Retinal pigment epithelial cell (primary cell): ENCODE results near the gene SGMS1.
"Not testable (repeated sequence)": the region's sequence is repeated elsewhere in the genome, so short reads cannot be mapped to it uniquely, and the experiment has no call there.

Experiments
- DNase-seq: peaks from one replicate; pipeline ENCODE4 v3.0.0-alpha.2; 2010; ENCODE audit warnings: low read depth
- H3K4me3 ChIP-seq: 2 replicates; pipeline ENCODE4 v1.5.1; 2011; ENCODE audit warnings: mild to moderate bottlenecking, low read length, control low read depth, moderate library complexity
- TF ChIP-seq, protein P1 (sequence below): conservative IDR thresholded peaks from 2 replicates; pipeline ENCODE4 v1.5.1; 2011; ENCODE audit warnings: low read depth, low read length, control low read depth, inconsistent platforms

Gene SGMS1

DNA sequence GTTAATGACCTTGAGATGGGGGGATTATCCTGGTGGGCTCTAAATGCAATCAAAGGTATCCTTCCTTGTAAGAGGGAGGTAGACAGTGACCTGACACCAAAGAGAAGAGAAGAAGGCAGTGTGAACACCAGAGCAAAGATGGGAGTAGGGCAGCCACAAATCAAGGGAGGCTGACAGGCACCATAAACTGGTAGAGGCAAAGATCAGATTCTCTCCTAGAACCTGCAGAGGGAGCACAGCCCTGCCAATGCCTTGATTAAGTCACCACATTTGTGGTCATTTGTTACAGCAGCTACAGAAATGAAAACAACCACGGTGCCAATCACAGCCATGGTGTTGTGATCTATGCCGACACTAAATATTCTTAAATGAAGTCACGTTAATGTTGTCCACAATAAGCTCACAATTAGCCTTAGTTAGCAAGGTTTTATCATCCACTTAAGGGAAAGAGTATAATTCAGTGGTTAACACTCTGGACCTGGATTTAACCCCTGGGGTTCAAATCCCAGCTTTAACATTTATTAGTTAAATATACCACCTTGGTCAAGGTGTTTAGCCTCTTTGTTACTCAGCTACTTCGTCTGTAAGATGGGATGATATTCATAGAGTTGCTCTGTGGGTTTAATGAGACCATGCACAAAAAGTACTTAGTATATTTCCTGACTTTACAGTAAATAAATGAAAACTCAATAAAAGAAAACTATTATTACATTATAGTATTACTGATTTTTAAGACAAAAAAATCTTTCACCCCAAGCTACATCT lies 70.8 kb downstream of the SGMS1 start:
- no peak overlapping the region for H3K4me3 ChIP-seq
- DNase-seq: peak; percentile 66

DNA sequence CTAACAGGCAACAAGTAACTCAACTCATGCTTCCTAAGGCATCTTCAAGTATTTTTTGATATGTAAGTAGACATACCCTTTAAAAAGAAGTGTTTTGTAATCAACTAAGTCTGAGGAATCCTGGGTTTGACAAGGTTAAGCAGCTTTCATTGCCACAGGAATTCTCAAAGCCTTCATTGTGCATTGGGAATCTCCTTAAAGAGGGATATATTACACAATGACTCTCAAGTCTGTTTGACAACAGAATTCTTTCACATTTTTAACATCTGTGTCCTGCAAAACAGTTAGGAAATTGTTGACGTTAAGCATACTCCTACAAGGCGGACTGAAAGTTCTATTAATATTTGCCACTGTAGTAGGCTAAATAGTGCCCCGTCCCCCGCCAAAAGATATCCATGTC lies 71.4 kb downstream of the SGMS1 start:
- H3K4me3 ChIP-seq: no peak overlapping the region
- TF ChIP-seq, protein P1, sequence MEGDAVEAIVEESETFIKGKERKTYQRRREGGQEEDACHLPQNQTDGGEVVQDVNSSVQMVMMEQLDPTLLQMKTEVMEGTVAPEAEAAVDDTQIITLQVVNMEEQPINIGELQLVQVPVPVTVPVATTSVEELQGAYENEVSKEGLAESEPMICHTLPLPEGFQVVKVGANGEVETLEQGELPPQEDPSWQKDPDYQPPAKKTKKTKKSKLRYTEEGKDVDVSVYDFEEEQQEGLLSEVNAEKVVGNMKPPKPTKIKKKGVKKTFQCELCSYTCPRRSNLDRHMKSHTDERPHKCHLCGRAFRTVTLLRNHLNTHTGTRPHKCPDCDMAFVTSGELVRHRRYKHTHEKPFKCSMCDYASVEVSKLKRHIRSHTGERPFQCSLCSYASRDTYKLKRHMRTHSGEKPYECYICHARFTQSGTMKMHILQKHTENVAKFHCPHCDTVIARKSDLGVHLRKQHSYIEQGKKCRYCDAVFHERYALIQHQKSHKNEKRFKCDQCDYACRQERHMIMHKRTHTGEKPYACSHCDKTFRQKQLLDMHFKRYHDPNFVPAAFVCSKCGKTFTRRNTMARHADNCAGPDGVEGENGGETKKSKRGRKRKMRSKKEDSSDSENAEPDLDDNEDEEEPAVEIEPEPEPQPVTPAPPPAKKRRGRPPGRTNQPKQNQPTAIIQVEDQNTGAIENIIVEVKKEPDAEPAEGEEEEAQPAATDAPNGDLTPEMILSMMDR: no peak
- peak; percentile 96 for DNase-seq

More for the DNA sequence above, 70.8 kb downstream of the SGMS1 start:
- TF ChIP-seq, protein P1: peak; percentile 74

GRCh38 chr10:50551894-50552293 lies 71.9 kb downstream of the SGMS1 start:
- TF ChIP-seq, protein P1: no peak
- DNase-seq: no peak
- H3K4me3 ChIP-seq: no peak overlapping the region

DNA sequence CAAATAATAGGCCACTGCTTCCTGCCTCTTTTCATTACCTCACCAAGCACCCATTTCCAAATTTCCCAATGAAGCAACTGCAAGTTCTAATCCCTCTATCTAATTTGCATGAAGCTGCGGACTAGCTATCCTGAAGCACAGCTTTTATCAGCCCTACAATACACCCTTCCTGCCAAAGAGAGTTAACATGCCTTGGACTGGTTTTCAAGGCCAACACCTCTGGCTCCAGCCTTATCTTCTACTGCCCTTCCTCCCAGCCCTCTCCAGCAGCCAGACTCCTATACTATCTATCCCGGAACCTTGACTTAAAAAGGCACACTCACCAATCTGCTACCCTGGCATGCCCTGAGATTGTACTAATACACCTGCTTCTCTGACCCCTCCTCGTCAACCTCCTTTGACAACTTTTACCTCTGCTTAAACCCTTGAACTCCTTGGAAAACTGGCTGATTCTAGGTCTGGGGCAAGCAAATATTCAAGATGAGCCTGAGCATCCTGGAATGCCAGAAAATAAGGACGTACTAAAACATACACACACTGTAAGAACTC lies 73.4 kb downstream of the SGMS1 start:
- H3K4me3 ChIP-seq: no peak overlapping the region
- DNase-seq: no peak
- TF ChIP-seq, protein P1: no peak

DNA sequence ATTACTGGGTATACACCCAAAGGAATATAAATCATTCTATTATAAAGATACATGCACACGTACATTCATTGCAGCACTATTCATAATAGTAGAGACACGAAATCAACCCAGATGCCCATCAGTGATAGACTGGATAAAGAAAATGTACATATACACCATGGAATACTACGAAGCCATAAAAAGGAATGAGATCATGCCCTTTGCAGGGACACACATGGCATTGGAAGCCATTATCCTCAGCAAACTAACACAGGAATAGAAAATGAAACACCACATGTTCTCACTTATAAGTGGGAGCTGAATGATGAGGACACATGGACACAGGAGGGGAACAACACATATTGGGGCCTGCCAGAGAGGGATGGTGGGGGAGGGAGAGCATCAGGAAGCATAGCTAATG lies 74.6 kb downstream of the SGMS1 start:
- DNase-seq, H3K4me3 ChIP-seq: not testable (repeated sequence)

- DNase-seq, H3K4me3 ChIP-seq: not testable (repeated sequence)
Measured at GRCh38 chr10:50548481-50548880, 75.3 kb downstream of the SGMS1 start.

GRCh38 chr10:50546287-50546686 lies 77.5 kb downstream of the SGMS1 start:
- DNase-seq, H3K4me3 ChIP-seq: not testable (repeated sequence)

DNA sequence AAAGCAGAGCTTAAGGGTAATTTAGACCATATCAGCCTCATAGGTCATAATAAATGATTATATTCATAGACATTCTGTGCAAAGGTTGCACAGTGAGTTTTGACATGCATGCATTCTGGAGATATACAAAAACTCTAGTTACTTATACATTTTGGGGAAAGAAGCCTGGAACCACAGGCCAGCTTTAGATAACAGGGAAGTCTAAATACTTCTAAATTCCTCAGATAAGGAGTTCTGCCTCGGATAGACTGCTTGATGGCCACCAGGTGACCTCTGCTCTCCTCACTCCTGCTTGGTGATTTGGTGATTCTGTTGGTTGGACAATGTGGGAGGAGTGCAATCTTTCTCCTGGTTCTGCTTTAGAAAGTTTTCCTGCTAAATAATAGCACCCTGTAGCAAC lies 77.9 kb downstream of the SGMS1 start:
- H3K4me3 ChIP-seq: no peak overlapping the region
- DNase-seq: no peak
- TF ChIP-seq, protein P1: no peak
